Measurements from ENCODE around the gene AVEN. TPM values are rescaled to one million over a fixed set of nuclear protein-coding genes. Genes with fewer than 3 reads are reported as not detected.

Gene AVEN
- total and polyA plus RNA-seq, 2 of the 13 experiments (the other 11 are each of a cell fraction or from before 2014, with no cell fraction given) = 4.4 to 17.5 TPM

DNA sequence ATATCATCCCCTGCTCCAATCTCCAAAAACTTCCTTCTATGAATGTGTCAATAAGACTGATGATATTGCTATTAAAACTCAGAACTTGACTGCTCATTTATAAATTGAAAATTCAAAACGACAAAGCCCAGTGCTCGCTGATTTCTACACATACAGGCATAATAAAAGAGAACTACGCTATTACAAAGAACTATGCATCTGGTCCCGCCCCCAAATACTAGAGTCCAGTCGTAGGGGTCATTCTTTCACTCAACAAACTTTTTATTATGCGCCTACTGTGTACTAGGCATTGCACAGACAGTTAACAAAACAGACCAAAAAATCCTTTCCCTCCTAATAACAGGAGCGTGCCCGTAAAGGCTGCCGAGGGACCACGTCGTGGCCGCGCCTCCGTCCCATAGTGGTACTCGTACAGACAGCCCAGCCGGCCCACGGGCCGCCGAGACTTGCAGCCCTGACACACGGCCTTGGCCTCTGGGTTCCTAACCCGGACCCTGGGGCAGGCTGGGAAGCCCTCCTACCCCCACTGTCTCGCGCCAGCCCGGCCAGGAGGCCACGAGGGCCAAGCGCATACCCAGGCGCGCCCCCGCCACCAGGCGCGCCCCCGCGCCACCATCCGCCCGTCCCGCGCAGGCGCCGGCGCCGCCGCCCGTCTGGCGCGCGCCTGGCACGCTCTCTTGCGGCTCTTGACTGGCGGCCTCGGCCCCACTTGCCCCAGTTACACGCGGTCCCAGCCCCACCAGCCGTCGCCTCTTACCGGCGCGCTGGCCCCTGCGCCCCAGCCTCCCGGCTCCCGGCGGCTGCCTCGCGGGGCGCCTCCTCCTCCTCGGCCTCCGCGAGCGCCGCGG is 757 bp downstream of the AVEN start (continued):
- TF ChIP-seq SIN3A (IDR thresholded peaks at IDR 0.05; ENCODE audit: borderline replicate concordance, low read depth, low read length) = peak; percentile 48; the same call in 1 of the 2 replicates
- TF ChIP-seq, protein P1, sequence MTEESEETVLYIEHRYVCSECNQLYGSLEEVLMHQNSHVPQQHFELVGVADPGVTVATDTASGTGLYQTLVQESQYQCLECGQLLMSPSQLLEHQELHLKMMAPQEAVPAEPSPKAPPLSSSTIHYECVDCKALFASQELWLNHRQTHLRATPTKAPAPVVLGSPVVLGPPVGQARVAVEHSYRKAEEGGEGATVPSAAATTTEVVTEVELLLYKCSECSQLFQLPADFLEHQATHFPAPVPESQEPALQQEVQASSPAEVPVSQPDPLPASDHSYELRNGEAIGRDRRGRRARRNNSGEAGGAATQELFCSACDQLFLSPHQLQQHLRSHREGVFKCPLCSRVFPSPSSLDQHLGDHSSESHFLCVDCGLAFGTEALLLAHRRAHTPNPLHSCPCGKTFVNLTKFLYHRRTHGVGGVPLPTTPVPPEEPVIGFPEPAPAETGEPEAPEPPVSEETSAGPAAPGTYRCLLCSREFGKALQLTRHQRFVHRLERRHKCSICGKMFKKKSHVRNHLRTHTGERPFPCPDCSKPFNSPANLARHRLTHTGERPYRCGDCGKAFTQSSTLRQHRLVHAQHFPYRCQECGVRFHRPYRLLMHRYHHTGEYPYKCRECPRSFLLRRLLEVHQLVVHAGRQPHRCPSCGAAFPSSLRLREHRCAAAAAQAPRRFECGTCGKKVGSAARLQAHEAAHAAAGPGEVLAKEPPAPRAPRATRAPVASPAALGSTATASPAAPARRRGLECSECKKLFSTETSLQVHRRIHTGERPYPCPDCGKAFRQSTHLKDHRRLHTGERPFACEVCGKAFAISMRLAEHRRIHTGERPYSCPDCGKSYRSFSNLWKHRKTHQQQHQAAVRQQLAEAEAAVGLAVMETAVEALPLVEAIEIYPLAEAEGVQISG (CRISPR knock-in tag; IDR thresholded peaks at IDR 0.05) = peak; percentile 70; the same call in 1 of the 2 replicates
- no peak for TF ChIP-seq RFXANK (CRISPR knock-in tag; IDR thresholded peaks at IDR 0.05)
- peak; percentile 54 for TF ChIP-seq HDAC1 (CRISPR knock-in tag; IDR thresholded peaks at IDR 0.05)
- TF ChIP-seq ZNF567 (CRISPR knock-in tag; IDR thresholded peaks at IDR 0.05; ENCODE audit: borderline replicate concordance) = no peak
- TF ChIP-seq LRRFIP1 (CRISPR knock-in tag; conservative IDR thresholded peaks at IDR 0.05) = no peak
- 0 out of 2 replicates have a peak, but pooled peaks have one; percentile 9 for TF ChIP-seq ETV6 (CRISPR knock-in tag; conservative IDR thresholded peaks at IDR 0.05)
- 0 out of 2 replicates have a peak, but pooled peaks have one; percentile 36 for TF ChIP-seq ZNF616 (CRISPR knock-in tag; IDR thresholded peaks at IDR 0.05; ENCODE audit: low read depth)
- no peak for TF ChIP-seq NR1H2 (CRISPR knock-in tag; IDR thresholded peaks at IDR 0.05; ENCODE audit: borderline replicate concordance, low read depth)
- peak; percentile 75 to 87 for TF ChIP-seq POLR2A (IDR thresholded peaks at IDR 0.05; ENCODE audit: insufficient read depth in 1 of 2, low read depth in 2 of 2, low read length in 2 of 2)
- TF ChIP-seq MXD1 (CRISPR knock-in tag; IDR thresholded peaks at IDR 0.05) = peak; percentile 69; the same call in 1 of the 2 replicates
- TF ChIP-seq ZBTB39 (CRISPR knock-in tag; IDR thresholded peaks at IDR 0.05) = no peak
- TF ChIP-seq, protein P2, sequence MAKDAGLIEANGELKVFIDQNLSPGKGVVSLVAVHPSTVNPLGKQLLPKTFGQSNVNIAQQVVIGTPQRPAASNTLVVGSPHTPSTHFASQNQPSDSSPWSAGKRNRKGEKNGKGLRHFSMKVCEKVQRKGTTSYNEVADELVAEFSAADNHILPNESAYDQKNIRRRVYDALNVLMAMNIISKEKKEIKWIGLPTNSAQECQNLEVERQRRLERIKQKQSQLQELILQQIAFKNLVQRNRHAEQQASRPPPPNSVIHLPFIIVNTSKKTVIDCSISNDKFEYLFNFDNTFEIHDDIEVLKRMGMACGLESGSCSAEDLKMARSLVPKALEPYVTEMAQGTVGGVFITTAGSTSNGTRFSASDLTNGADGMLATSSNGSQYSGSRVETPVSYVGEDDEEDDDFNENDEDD (CRISPR knock-in tag; IDR thresholded peaks at IDR 0.05; ENCODE audit: borderline replicate concordance) = peak; percentile 64; the same call in 1 of the 2 replicates
- no peak for TF ChIP-seq TBX3 (IDR thresholded peaks at IDR 0.05; ENCODE audit: borderline replicate concordance)

Data from HepG2 (cell line).